Dendritic cell treated with granulocyte-macrophage colony-stimulating factor and Interleukin-4, amounts not matched to agents 40 ng/mL and 50 ng/mL, for 4 days (primary cell): ENCODE measurements around the gene RPS16.

ENCODE experiments used
- H3K27ac Mint-ChIP-seq: one replicate; pipeline ENCODE4 v1.8.0; 2022; ENCODE audit warnings: mild to moderate bottlenecking, mixed read lengths
- H3K27me3 Mint-ChIP-seq: one replicate; pipeline ENCODE4 v1.8.0; 2022; ENCODE audit warnings: mild to moderate bottlenecking, mixed read lengths
- H3K36me3 Mint-ChIP-seq: one replicate; pipeline ENCODE4 v1.8.0; 2022; ENCODE audit warnings: low read depth, mixed read lengths
- H3K4me1 Mint-ChIP-seq: one replicate; pipeline ENCODE4 v1.8.0; 2022; ENCODE audit warnings: low read depth, mixed read lengths
- H3K4me3 Mint-ChIP-seq: one replicate; pipeline ENCODE4 v1.8.0; 2022; ENCODE audit warnings: mild to moderate bottlenecking, moderate library complexity, mixed read lengths
- H3K9me3 Mint-ChIP-seq: one replicate; pipeline ENCODE4 v1.8.0; 2022; ENCODE audit warnings: mixed read lengths
- intact Hi-C: fragments of 100-400 bp; cut with micrococcal nuclease; formaldehyde crosslinking; loops from one replicate; pipeline ENCODE4 v1.15.0; 2022

RPS16 gene

DNA sequence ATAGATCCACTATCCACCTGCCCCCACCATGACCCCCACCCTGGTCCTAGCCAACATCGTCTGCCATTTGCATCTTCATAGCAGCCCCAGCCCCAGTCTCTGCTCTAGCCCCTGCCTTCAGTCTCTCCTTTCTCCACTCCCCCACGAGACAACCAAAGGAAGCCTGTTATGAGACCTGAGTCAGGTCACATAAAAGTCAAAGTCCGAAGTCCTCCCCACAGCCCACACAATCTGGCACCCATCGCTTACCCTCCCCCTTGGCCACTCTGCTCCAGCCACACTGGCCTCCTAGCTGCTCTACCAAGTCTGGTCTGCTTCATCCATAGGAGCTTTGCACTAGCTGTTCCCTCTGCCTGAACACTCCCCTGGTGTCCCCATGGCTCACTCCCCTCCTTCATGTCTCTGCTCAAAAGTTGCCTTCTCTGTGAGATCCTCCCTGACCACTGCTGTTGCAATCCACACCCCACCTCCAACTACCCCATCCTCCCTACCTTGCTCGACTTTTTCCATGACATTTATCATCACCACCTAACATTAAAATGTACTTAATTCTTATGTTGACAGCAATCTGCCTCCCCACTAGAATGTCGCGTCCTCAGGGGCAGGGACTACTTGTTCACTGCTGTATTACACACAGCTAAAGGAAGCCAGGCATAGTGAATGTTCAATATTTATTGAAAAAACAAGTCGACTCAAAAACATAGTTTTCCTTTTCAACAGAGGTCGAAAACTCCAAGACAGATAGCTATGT, 24.5 kb downstream of the RPS16 start:
- H3K36me3 Mint-ChIP-seq, result peaks cover 54% of the 10 kb centered on the region
- H3K27ac Mint-ChIP-seq, result peak overlapping the region; percentile 98
- no peaks in the 10 kb centered on the region for H3K9me3 Mint-ChIP-seq
- H3K4me1 Mint-ChIP-seq, result peaks cover 39% of the 10 kb centered on the region
- intact Hi-C loops, result loop anchor here (5.0 kb wide), 1 partner anchor 69 kb away; the partner anchor contains the start of gene SAMD4B
- H3K27me3 Mint-ChIP-seq, result peaks cover 2% of the 10 kb centered on the region
- peak overlapping the region; percentile 81 for H3K4me3 Mint-ChIP-seq

DNA sequence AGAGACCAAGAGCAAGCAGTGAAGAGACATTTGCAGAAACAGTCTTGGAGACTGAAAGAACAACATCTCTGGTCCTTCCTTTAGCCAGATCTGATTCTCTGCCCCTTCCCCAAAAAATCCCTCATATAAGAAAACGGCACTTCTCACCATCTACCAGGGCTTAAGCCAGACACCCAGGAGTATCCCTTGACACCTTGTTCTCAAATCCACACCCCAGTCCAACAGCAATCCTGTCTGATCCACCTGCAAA, 25.0 kb downstream of the RPS16 start:
- H3K4me3 Mint-ChIP-seq, result peak overlapping the region; percentile 81
- peaks cover 44% of the 10 kb centered on the region for H3K4me1 Mint-ChIP-seq
- H3K27me3 Mint-ChIP-seq, result peaks cover 2% of the 10 kb centered on the region
- intact Hi-C loops, result loop anchor here (5.0 kb wide), 1 partner anchor 68 kb away; the partner anchor contains the start of gene SAMD4B
- H3K27ac Mint-ChIP-seq, result peak overlapping the region; percentile 98
- H3K36me3 Mint-ChIP-seq, result peaks cover 56% of the 10 kb centered on the region
- H3K9me3 Mint-ChIP-seq, result no peaks in the 10 kb centered on the region

- Mint-ChIP-seq H3K9me3 (no peaks in the 10 kb centered on the region), H3K4me1 (peaks cover 49% of the 10 kb centered on the region), H3K27me3 (peaks cover 2% of the 10 kb centered on the region), H3K27ac (peak overlapping the region; percentile 98), H3K4me3 (peak overlapping the region; percentile 81), H3K36me3 (peaks cover 56% of the 10 kb centered on the region)
- intact Hi-C loops, result loop anchor here (5.0 kb wide), 1 partner anchor 68 kb away; the partner anchor contains the start of gene SAMD4B
Measured at GRCh38 chr19:39410017-39410830, 25.5 kb downstream of the RPS16 start.

- Mint-ChIP-seq H3K9me3 (no peaks in the 10 kb centered on the region), H3K27me3 (peaks cover 2% of the 10 kb centered on the region), H3K4me3 (peak overlapping the region; percentile 99), H3K4me1 (peaks cover 48% of the 10 kb centered on the region), H3K27ac (peak overlapping the region; percentile 98), H3K36me3 (peaks cover 56% of the 10 kb centered on the region)
- intact Hi-C loops, result loop anchor here (5.0 kb wide), 1 partner anchor 67 kb away; the partner anchor contains the start of gene SAMD4B
Measured at GRCh38 chr19:39409208-39410016, 26.3 kb downstream of the RPS16 start.

DNA sequence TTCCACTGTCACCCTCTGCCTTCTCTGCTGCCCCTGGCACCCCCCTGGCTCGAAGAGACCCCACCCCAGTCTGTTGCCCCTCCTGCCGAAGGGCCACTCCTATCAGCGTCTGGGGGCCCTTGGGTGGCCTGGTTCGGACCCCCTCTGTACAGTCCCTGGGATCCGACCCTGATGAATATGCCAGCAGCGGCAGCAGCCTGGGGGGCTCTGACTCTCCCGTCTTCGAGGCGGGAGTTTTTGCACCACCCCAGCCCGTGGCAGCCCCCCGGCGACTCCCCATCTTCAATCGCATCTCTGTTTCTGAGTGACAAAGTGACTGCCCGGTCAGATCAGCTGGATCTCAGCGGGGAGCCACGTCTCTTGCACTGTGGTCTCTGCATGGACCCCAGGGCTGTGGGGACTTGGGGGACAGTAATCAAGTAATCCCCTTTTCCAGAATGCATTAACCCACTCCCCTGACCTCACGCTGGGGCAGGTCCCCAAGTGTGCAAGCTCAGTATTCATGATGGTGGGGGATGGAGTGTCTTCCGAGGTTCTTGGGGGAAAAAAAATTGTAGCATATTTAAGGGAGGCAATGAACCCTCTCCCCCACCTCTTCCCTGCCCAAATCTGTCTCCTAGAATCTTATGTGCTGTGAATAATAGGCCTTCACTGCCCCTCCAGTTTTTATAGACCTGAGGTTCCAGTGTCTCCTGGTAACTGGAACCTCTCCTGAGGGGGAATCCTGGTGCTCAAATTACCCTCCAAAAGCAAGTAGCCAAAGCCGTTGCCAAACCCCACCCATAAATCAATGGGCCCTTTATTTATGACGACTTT, 27.1 kb downstream of the RPS16 start:
- H3K9me3 Mint-ChIP-seq, result no peaks in the 10 kb centered on the region
- H3K4me3 Mint-ChIP-seq, result peak overlapping the region; percentile 99
- no peaks in the 10 kb centered on the region for H3K27me3 Mint-ChIP-seq
- H3K4me1 Mint-ChIP-seq, result peaks cover 46% of the 10 kb centered on the region
- peak overlapping the region; percentile 98 for H3K27ac Mint-ChIP-seq
- intact Hi-C loops, result no loop called here
- H3K36me3 Mint-ChIP-seq, result peaks cover 56% of the 10 kb centered on the region

- peaks cover 59% of the 10 kb centered on the region for H3K36me3 Mint-ChIP-seq
- peak overlapping the region; percentile 98 for H3K27ac Mint-ChIP-seq
- peaks cover 51% of the 10 kb centered on the region for H3K4me1 Mint-ChIP-seq
- H3K9me3 Mint-ChIP-seq, result no peaks in the 10 kb centered on the region
- H3K27me3 Mint-ChIP-seq, result no peaks in the 10 kb centered on the region
- H3K4me3 Mint-ChIP-seq, result peak overlapping the region; percentile 99
- intact Hi-C loops, result no loop called here
Measured at GRCh38 chr19:39407660-39408391, 27.9 kb downstream of the RPS16 start.

- no peaks in the 10 kb centered on the region for H3K9me3 Mint-ChIP-seq
- peaks cover 56% of the 10 kb centered on the region for H3K4me1 Mint-ChIP-seq
- peaks cover 62% of the 10 kb centered on the region for H3K36me3 Mint-ChIP-seq
- peak overlapping the region; percentile 99 for H3K4me3 Mint-ChIP-seq
- intact Hi-C loops, result no loop called here
- no peaks in the 10 kb centered on the region for H3K27me3 Mint-ChIP-seq
- H3K27ac Mint-ChIP-seq, result peak overlapping the region; percentile 98
Measured at GRCh38 chr19:39407410-39407659, 28.4 kb downstream of the RPS16 start.

DNA sequence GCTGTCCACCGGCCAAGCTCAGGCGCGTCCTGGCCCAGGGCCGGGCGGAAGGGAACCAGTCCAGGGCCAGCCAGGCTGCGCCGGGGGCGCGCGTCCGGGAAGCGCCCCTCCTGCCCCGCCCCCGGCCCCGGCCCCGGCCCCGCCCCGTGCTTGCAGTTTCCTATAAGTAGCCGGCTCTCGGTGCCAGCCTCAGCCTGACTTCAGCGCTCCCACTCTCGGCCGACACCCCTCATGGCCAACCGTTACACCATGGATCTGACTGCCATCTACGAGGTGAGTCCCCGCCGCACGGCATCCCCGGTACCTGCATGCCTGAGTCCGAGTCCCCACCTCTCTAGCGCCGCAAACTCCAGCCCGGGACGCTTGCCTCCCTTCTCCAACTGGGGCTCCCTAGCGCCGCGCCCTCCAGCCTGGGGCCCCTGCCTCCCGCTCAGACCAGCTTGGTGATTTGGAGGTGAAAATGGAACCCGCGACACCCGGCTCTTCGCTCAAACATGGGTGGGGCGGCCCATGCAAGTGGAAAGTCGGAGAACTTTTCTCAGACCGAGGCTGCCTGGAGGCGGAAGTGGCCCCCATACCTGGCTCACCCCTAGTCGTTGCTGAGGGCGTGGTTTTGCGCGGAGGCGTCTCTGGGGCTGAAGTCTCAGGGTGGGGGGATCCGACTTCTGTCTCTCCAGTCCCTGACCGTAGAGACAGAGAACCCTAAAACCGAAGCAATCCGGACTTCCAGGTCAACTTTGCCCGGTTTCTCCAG, 28.9 kb downstream of the RPS16 start, which contains the start of gene ZFP36:
Gene ZFP36, plus strand, starts transcription at position 192 of the 754 bp plus-strand sequence. Its CDS starts 58 bp downstream, at position 250.
- Mint-ChIP-seq H3K36me3 (peaks cover 62% of the 10 kb centered on the region), H3K27ac (peak within 1 kb of the TSS; percentile 98), H3K27me3 (no peaks in the 10 kb centered on the region), H3K4me1 (peaks cover 61% of the 10 kb centered on the region), H3K9me3 (no peaks in the 10 kb centered on the region), H3K4me3 (peak within 1 kb of the TSS; percentile 99)
- intact Hi-C loops, result loop anchor here (1.0 kb wide), 1 partner anchor 9 kb away; no protein-coding TSS in a partner anchor

DNA sequence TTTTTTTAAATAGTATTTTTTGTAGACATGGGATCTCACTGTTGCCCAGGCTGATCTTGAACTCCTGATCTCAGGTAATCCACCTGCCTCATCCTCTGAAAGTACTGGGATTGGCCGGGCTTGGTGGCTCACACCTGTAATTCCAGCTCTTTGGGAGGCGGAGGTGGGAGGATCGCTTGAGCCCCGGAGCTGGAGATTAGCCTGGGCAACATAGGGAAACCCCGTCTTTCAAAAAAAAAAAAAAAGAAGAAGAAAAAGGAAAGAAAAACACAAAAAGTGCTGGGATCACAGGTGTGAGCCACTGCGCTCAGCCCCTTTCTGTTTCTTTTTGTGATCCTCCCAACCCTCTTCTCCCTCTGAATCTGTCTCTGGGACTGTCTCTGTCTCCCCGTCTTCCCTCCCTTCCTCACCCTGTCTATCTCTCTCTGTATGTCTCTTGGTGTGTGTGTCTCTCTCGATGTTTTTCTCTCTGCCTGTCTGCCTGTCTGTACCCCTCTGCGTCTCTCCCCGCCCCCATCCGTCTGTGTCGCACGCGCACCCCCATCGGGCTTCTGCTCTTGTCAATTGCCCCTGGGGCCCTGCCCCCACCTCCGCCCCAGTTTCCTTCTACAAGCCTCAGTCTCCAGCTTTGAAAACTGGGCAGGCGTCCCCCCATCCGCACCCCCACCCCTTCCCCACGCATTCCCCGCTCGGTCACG, 29.6 kb downstream of the RPS16 start:
- Mint-ChIP-seq H3K4me1 (peaks cover 63% of the 10 kb centered on the region), H3K4me3 (peak overlapping the region; percentile 99), H3K27me3 (no peaks in the 10 kb centered on the region), H3K27ac (peak overlapping the region; percentile 98), H3K9me3 (no peaks in the 10 kb centered on the region), H3K36me3 (peaks cover 59% of the 10 kb centered on the region)
- intact Hi-C loops, result loop anchor here (1.0 kb wide), 1 partner anchor 8 kb away; no protein-coding TSS in a partner anchor

DNA sequence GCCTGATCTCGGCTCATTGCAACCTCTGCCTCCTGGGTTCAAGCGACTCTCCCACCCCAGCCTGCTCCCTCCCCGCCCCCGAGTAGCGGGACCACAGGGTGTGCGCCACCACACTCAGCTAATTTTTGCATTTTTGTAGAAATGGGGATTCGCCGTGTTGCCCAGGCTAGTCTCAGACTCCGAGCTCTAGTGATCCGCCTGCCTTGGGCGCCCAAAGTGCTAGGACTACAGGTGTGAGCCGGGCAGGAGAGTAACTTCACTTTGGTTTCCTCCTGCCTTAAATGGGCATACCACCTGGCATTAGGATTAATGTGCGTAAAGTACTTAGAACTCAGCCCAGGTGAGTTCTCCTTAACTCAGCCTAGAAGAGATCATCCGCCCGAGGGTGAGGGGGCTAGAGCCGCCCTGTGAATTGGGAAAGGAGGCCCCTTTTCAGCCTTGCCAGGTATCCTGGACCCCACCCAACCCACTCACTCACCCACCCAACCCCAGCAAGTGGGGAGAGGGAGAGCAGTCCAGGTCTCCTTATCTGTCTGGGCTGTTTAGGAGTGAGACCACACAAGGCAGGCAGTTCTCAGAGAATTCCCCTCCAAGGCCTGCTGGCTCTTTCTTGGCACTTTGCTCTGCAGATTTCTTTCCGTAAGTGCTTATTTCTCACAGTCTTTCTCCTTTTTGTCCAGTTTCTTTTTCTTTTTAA, 30.3 kb downstream of the RPS16 start:
- Mint-ChIP-seq H3K4me3 (peak overlapping the region; percentile 99), H3K27me3 (no peaks in the 10 kb centered on the region), H3K4me1 (peaks cover 61% of the 10 kb centered on the region), H3K9me3 (no peaks in the 10 kb centered on the region), H3K36me3 (peaks cover 52% of the 10 kb centered on the region), H3K27ac (peak overlapping the region; percentile 98)
- intact Hi-C loops, result no loop called here
